ENCODE data around the gene RCL1.

DNA sequence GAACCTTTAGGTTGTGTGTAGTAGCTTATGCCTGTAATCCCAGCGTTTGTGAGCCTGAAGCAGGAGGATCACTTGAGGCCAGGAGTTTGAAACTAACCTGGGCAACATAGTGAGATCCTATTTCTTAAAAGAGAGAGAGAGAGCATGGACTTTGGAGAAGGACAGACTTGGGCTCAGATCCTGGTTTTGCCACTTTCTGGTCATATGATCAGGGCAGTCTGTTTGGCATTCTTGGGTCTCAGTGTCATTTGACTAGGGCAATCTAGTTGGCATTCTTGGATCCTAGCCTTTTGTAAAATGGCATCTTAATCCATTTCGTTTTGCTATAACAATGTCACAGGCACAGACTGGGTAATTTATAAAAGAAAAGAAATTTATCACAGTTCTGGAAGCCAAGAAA is 28.4 kb downstream of the RCL1 start:
- TF ChIP-seq CTCF (conservative IDR thresholded peaks at IDR 0.05): no peak
- TF ChIP-seq EZH2 (IDR thresholded peaks at IDR 0.05; ENCODE audit: low read depth): no peak
